Right lobe of liver (tissue), 6 donors: ENCODE results near the gene SPATA31D3. TPM values are rescaled to one million over a fixed set of nuclear protein-coding genes. Genes with fewer than 3 reads are reported as not detected.

Source experiments
- ATAC-seq, 4 donors: fragments of 200-7000 bp; cut with Tn5 transposase; one replicate each; pipeline ENCODE4 v1.9.1; 2020; ENCODE audit warnings: mild to moderate bottlenecking in 4 of 4, moderate library complexity in 4 of 4
- DNase-seq, 3 donors: peaks; one replicate each; pipeline ENCODE4 v3.0.0-alpha.2; 2020
- H3K27ac ChIP-seq, 3 donors: fragments of 200-600 bp; one replicate each; pipeline ENCODE4 v1.8.0; 2022
- H3K27me3 ChIP-seq, 2 donors: fragments of 200-600 bp; one replicate each; pipeline ENCODE4 v1.8.0; 2022
- H3K36me3 ChIP-seq, 4 donors: fragments of 200-600 bp; sonication (generic) in 1 of 4; one replicate each; pipeline versions ENCODE4 v1.5.1 to v1.8.0; 2017 to 2022; ENCODE audit warnings: control low read depth in 1 of 4
- H3K4me1 ChIP-seq, 4 donors: fragments of 200-600 bp; sonication (generic) in 1 of 4; one replicate each; pipeline versions ENCODE4 v1.5.1 to v1.8.0; 2017 to 2022; ENCODE audit warnings: control low read depth in 1 of 4
- H3K4me3 ChIP-seq, 3 donors: fragments of 200-600 bp; one replicate each; pipeline ENCODE4 v1.8.0; 2022
- H3K9me3 ChIP-seq, 4 donors: fragments of 200-600 bp; sonication (generic) in 1 of 4; one replicate each; pipeline versions ENCODE4 v1.5.1 to v1.8.0; 2017 to 2022; ENCODE audit warnings: control low read depth in 1 of 4
- POLR2A ChIP-seq: fragments of 450-650 bp; IDR thresholded peaks from one replicate; pipeline ENCODE4 v1.6.1; 2017; ENCODE audit warnings: antibody characterized with exemption, mild to moderate bottlenecking
- WGBS: methylation state at CpG from one replicate; pipeline ENCODE4 v1.1.6; 2018; ENCODE audit warnings: low coverage, low lambda C conversion rate; ENCODE audit not compliant: insufficient coverage; ENCODE audit errors: missing lambda C conversion rate; 5-methylcytosine and 5-hydroxymethylcytosine counted together
- intact Hi-C, 2 donors: fragments of 100-400 bp; cut with DNase I; formaldehyde crosslinking; loops; one replicate each; pipeline versions ENCODE4 v1.11.2 to v1.14.1; 2022
- total RNA-seq, 6 experiments: library from RNA; depleted of rRNA in 2 of 6; stranded (reverse); fragments of >200 nt in 2 of 6; fragmentation: NEBNext Ultra II Directional in 3 of 6; extraction: Animal tissue kit (Norgen Biotek cat#: 25700) in 3 of 6; gene quantifications; one replicate each; pipeline versions ENCODE4 v1.1.0 to v1.2.4, GENCODE V29; 2016 to 2023
- TF ChIP-seq, protein P1 (sequence below), 4 donors: fragments of 200-600 bp in 3 of 4; fragments of 450-650 bp in 1 of 4; IDR thresholded peaks; one replicate each; pipeline versions ENCODE4 v1.5.1 to v1.8.0; 2016 to 2022; ENCODE audit warnings: antibody characterized with exemption in 4 of 4, mild to moderate bottlenecking in 2 of 4
- donor health status: DM: no; HTN: yes; CAD: no.
- donor health status: DM: no; HTN: no; CAD: no.
- donor health status: DM: no; HTN: no; CAD: no.
- donor health status: DM: no; HTN: yes; CAD: no.
- donor health status: DM: no; HTN: yes; CAD: no.

Gene SPATA31D3
- total RNA-seq, 6 experiments from 2014 or later: not detected

DNA sequence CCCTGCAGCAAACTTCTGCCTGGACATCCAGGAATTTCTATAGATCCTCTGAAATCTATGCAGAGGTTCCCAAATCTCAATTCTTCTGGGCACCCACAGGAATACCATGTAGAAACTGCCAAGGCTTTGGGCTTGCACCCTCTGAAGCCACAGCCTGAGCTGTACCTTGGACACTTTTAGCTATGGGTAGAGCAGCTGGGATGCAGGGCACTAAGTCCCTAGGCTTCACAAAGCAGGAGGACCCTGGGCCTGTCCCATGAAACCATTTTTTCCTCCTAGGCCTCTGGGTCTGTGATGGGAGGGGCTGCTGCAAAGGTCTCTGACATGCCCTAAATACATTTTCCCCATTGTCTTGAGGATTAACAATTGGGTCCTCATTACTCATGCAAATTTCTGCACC lies 12.3 kb downstream of the SPATA31D3 start:
- Histone ChIP-seq H3K4me1 (no peaks in the 10 kb centered on the region), H3K27me3 (no peaks in the 10 kb centered on the region), H3K27ac (no peak overlapping the region), H3K9me3 (no peaks in the 10 kb centered on the region), H3K4me3 (no peak overlapping the region), H3K36me3 (no peaks in the 10 kb centered on the region)
- no peak for ATAC-seq
- intact Hi-C loops: no loop called here
- DNase-seq: no peak
- TF ChIP-seq POLR2A: no peak
- TF ChIP-seq, protein P1, sequence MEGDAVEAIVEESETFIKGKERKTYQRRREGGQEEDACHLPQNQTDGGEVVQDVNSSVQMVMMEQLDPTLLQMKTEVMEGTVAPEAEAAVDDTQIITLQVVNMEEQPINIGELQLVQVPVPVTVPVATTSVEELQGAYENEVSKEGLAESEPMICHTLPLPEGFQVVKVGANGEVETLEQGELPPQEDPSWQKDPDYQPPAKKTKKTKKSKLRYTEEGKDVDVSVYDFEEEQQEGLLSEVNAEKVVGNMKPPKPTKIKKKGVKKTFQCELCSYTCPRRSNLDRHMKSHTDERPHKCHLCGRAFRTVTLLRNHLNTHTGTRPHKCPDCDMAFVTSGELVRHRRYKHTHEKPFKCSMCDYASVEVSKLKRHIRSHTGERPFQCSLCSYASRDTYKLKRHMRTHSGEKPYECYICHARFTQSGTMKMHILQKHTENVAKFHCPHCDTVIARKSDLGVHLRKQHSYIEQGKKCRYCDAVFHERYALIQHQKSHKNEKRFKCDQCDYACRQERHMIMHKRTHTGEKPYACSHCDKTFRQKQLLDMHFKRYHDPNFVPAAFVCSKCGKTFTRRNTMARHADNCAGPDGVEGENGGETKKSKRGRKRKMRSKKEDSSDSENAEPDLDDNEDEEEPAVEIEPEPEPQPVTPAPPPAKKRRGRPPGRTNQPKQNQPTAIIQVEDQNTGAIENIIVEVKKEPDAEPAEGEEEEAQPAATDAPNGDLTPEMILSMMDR (IDR thresholded peaks at IDR 0.05): no peak

DNA sequence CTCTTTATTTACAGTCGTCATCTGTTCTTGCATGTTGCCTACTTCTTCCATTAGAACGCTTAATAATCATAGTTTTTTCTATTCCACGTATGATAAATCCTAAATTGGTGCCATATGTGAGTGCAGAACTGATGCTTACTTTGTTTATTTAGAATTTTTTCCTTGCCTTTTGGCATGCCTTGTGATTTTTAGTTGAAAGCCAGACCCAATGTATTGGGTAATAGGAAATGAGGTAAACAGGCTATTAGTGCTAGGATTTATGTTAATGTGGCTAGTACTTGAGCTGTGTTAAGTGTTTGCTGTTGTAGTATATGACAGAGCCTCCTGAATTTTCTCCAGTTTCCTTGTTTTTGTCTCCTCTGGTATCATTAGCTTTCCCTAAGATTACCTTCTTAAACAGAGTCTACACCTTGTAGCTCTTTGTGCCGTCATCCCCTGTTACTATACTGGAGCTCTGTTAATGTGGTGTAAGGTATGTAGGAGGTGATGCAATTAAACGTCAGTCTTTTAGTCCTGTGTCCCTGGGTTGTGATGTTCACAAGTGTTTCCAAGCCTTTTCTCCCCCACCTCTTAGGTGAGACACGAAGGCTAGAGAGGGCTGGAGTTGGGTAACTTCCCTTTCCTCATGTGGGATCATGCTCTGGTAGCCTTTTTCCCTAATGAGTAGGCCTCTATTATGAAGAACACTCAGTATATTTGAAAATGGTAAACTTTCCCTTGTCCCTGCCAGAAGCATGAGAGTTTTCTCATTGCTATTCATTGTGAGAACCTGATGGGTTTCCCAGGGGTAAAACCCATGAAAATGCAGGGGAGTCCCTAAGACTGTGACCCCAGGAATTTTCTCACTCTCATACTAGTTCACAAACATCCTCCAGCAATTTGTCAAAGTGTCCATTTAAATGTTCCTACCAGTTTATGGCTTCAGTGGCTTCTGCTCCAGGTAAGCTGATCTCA lies 21.2 kb downstream of the SPATA31D3 start:
- H3K36me3 ChIP-seq: no peaks in the 10 kb centered on the region
- intact Hi-C loops: no loop called here
- no peaks in the 10 kb centered on the region for H3K27me3 ChIP-seq
- ATAC-seq (no peak), DNase-seq (no peak)
- H3K9me3 ChIP-seq: no peaks in the 10 kb centered on the region
- WGBS: 61% methylated on average over 6 of the region's 6 CpGs
- no peak overlapping the region for H3K4me3 ChIP-seq
- H3K27ac ChIP-seq: no peak overlapping the region
- TF ChIP-seq, protein P1 (IDR thresholded peaks at IDR 0.05): no peak
- no peak for TF ChIP-seq POLR2A
- no peaks in the 10 kb centered on the region for H3K4me1 ChIP-seq

DNA sequence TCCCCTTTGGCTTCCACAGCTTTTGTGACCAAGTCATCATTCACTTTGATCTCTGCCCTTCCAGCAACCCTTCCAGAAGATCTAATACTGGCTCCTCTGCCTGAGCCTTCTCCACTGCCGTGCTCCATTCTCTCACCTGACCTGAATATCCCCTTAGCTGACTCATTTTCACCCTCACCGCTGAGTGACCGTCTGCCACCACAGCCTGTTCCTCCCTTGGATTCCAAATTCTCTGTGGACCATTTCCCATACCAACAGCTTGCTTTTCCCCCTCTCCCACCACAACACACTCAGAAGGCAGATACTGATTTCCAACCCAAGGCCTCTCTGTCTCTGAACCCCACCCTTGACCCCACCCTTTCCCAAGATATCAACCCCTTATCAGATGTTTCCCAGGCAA lies 24.7 kb downstream of the SPATA31D3 start:
- no peaks in the 10 kb centered on the region for H3K36me3 ChIP-seq
- no peak for TF ChIP-seq POLR2A
- TF ChIP-seq, protein P1 (IDR thresholded peaks at IDR 0.05): no peak
- H3K27me3 ChIP-seq: no peaks in the 10 kb centered on the region
- no peak overlapping the region for H3K27ac ChIP-seq
- WGBS: 88% methylated on average over 3 of the region's 3 CpGs
- intact Hi-C loops: no loop called here
- no peak for DNase-seq
- no peak overlapping the region for H3K4me3 ChIP-seq
- no peaks in the 10 kb centered on the region for H3K4me1 ChIP-seq
- no peaks in the 10 kb centered on the region for H3K9me3 ChIP-seq
- no peak for ATAC-seq

DNA sequence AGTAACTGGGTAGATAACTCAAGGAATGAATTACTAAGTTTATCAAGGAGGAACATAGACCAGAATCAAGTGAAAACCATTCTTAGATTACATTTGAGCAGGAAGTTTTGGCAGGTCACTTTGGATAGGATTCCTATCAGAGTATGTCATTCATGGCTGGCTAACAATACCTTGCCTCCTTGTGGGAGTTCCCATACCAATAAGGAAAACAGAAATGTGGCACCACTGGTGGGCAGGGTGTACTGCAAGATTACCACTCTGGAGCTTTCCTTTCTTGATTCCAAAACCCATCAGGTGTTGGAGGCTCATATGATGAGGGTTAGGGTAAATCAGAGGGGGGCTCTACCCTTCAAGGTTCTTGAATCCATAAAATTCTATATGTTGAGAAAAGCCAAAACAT lies 26.7 kb downstream of the SPATA31D3 start:
- ATAC-seq (no peak), DNase-seq (no peak)
- intact Hi-C loops: no loop called here
- no peaks in the 10 kb centered on the region for H3K27me3 ChIP-seq
- no peaks in the 10 kb centered on the region for H3K9me3 ChIP-seq
- no peak overlapping the region for H3K4me3 ChIP-seq
- no peaks in the 10 kb centered on the region for H3K4me1 ChIP-seq
- H3K36me3 ChIP-seq: no peaks in the 10 kb centered on the region
- no peak for TF ChIP-seq POLR2A
- TF ChIP-seq, protein P1 (IDR thresholded peaks at IDR 0.05): no peak
- H3K27ac ChIP-seq: no peak overlapping the region
